Right lobe of liver (tissue), 4 donors: Measurements from ENCODE around the gene SLC24A4.

ENCODE experiments used
- CTCF ChIP-seq, 4 donors: fragments of 200-600 bp in 3 of 4; fragments of 450-650 bp in 1 of 4; IDR thresholded peaks; one replicate each; pipeline versions ENCODE4 v1.5.1 to v1.8.0; 2016 to 2022; ENCODE audit warnings: antibody characterized with exemption in 4 of 4, mild to moderate bottlenecking in 2 of 4
- POLR2A ChIP-seq: fragments of 450-650 bp; IDR thresholded peaks from one replicate; pipeline ENCODE4 v1.6.1; 2017; ENCODE audit warnings: antibody characterized with exemption, mild to moderate bottlenecking
- donor health status: DM: no; HTN: no; CAD: no.
- donor health status: DM: no; HTN: no; CAD: no.
- donor health status: DM: no; HTN: yes; CAD: no.

- no peak for TF ChIP-seq CTCF (IDR thresholded peaks at IDR 0.05)
- no peak for TF ChIP-seq POLR2A
Measured at GRCh38 chr14:92475037-92475436, 152.1 kb downstream of the SLC24A4 start.
